WTC11 (cell line): ENCODE data around the gene OVOL3. TPM values are rescaled to one million over a fixed set of nuclear protein-coding genes. Genes with fewer than 3 reads are reported as not detected.
A peak's percentile ranks its signal among the peaks of the same experiment; 100 is the strongest.

ENCODE experiments used
- ATAC-seq: fragments of 200-7000 bp; cut with Tn5 transposase; 2 replicates; pipeline ENCODE4 v1.10.0; 2021; ENCODE audit warnings: mild to moderate bottlenecking, moderate library complexity
- CTCF ChIA-PET: fragments of 300-600 bp; sonication (Branson Sonifier 250); formaldehyde crosslinking; loops from one replicate; lab custom pipeline; 2021; ENCODE audit warnings: antibody characterized with exemption; lab: Charles Lee
- POLR2A ChIA-PET: fragments of 350-600 bp; sonication (Branson Sonifier 250); formaldehyde crosslinking; loops from one replicate; lab custom pipeline; 2021; ENCODE audit warnings: antibody characterized with exemption; lab: Charles Lee
- DNase-seq: peaks from one replicate; pipeline ENCODE4 v3.0.0; 2021; ENCODE audit warnings: low spot score
- H3K27ac Mint-ChIP-seq: 2 replicates; pipeline ENCODE4 v1.8.0; 2021; ENCODE audit warnings: mixed read lengths
- H3K27me3 Mint-ChIP-seq: 2 replicates; pipeline ENCODE4 v1.8.0; 2021; ENCODE audit warnings: low read depth, mild to moderate bottlenecking, moderate library complexity, mixed read lengths
- H3K36me3 Mint-ChIP-seq: 2 replicates; pipeline ENCODE4 v1.8.0; 2021; ENCODE audit warnings: mixed read lengths
- H3K4me1 Mint-ChIP-seq: 2 replicates; pipeline ENCODE4 v1.8.0; 2022; ENCODE audit warnings: mixed read lengths
- H3K4me3 Mint-ChIP-seq: 2 replicates; pipeline ENCODE4 v1.8.0; 2021; ENCODE audit warnings: mild to moderate bottlenecking, moderate library complexity, mixed read lengths
- H3K9me3 Mint-ChIP-seq: 2 replicates; pipeline ENCODE4 v1.8.0; 2021; ENCODE audit warnings: mixed read lengths
- ATF2 ChIP-seq: sonication (generic); formaldehyde crosslinking; IDR thresholded peaks from 2 replicates; pipeline ENCODE4 v1.8.1; 2022; ENCODE audit warnings: low read depth, missing genetic modification reagents, borderline replicate concordance
- CBFB ChIP-seq: sonication (generic); formaldehyde crosslinking; IDR thresholded peaks from 2 replicates; pipeline ENCODE4 v1.8.1; 2022; ENCODE audit warnings: mild to moderate bottlenecking, low read depth, missing genetic modification reagents
- E2F1 ChIP-seq: sonication (generic); formaldehyde crosslinking; IDR thresholded peaks from 2 replicates; pipeline ENCODE4 v1.8.0; 2022; ENCODE audit warnings: mild to moderate bottlenecking, missing genetic modification reagents
- EMX1 ChIP-seq: fragments of 250-450 bp; sonication (Bioruptor Pico); IDR thresholded peaks from 2 replicates; pipeline ENCODE4 v1.8.0; 2021; ENCODE audit warnings: mild to moderate bottlenecking
- FOXP4 ChIP-seq: sonication (generic); formaldehyde crosslinking; IDR thresholded peaks from 2 replicates; pipeline ENCODE4 v1.8.0; 2022; ENCODE audit warnings: mild to moderate bottlenecking, missing genetic modification reagents
- GRHL2 ChIP-seq: fragments of 250-450 bp; sonication (Bioruptor Pico); IDR thresholded peaks from 2 replicates; pipeline ENCODE4 v1.8.0; 2022; ENCODE audit warnings: mild to moderate bottlenecking, moderate library complexity; ENCODE audit not compliant: insufficient replicate concordance, severe bottlenecking
- GTF2I ChIP-seq: fragments of 250-450 bp; sonication (Bioruptor Pico); conservative IDR thresholded peaks from 2 replicates; pipeline ENCODE4 v1.4.0; 2021; ENCODE audit warnings: mild to moderate bottlenecking
- IRF2 ChIP-seq: sonication (generic); formaldehyde crosslinking; IDR thresholded peaks from 2 replicates; pipeline ENCODE4 v1.8.0; 2022; ENCODE audit warnings: low read depth, missing genetic modification reagents, borderline replicate concordance
- MLX ChIP-seq: sonication (generic); formaldehyde crosslinking; IDR thresholded peaks from 2 replicates; pipeline ENCODE4 v1.8.1; 2023; ENCODE audit warnings: mild to moderate bottlenecking, missing genetic modification reagents, moderate library complexity
- MYBL2 ChIP-seq: sonication (generic); formaldehyde crosslinking; IDR thresholded peaks from 2 replicates; pipeline ENCODE4 v1.8.1; 2023; ENCODE audit warnings: mild to moderate bottlenecking, moderate library complexity, missing genetic modification reagents
- NFATC4 ChIP-seq: fragments of 250-450 bp; sonication (Bioruptor Pico); IDR thresholded peaks from 2 replicates; pipeline ENCODE4 v1.9.0; 2021; ENCODE audit warnings: mild to moderate bottlenecking
- NR2C2 ChIP-seq: sonication (generic); formaldehyde crosslinking; IDR thresholded peaks from 2 replicates; pipeline ENCODE4 v1.8.0; 2022; ENCODE audit warnings: mild to moderate bottlenecking, missing genetic modification reagents
- RELA ChIP-seq: sonication (generic); formaldehyde crosslinking; IDR thresholded peaks from 2 replicates; pipeline ENCODE4 v1.8.1; 2022; ENCODE audit warnings: missing genetic modification reagents, mild to moderate bottlenecking, borderline replicate concordance
- RORB ChIP-seq: fragments of 250-450 bp; sonication (Bioruptor Pico); IDR thresholded peaks from 2 replicates; pipeline ENCODE4 v1.9.0; 2021; ENCODE audit warnings: mild to moderate bottlenecking
- SMAD4 ChIP-seq: sonication (generic); formaldehyde crosslinking; IDR thresholded peaks from 2 replicates; pipeline ENCODE4 v1.8.0; 2022; ENCODE audit warnings: mild to moderate bottlenecking, missing genetic modification reagents
- STAT6 ChIP-seq: sonication (generic); formaldehyde crosslinking; conservative IDR thresholded peaks from 2 replicates; pipeline ENCODE4 v1.8.1; 2023; ENCODE audit warnings: mild to moderate bottlenecking, low read depth, missing genetic modification reagents, moderate library complexity
- TEAD4 ChIP-seq: sonication (generic); formaldehyde crosslinking; IDR thresholded peaks from 2 replicates; pipeline ENCODE4 v1.8.0; 2022; ENCODE audit warnings: mild to moderate bottlenecking, missing genetic modification reagents
- TP53 ChIP-seq: sonication (generic); formaldehyde crosslinking; IDR thresholded peaks from 2 replicates; pipeline ENCODE4 v1.8.1; 2023; ENCODE audit warnings: mild to moderate bottlenecking, missing genetic modification reagents
- ZNF138 ChIP-seq: sonication (generic); formaldehyde crosslinking; conservative IDR thresholded peaks from 2 replicates; pipeline ENCODE4 v1.8.1; 2022; ENCODE audit warnings: mild to moderate bottlenecking, moderate library complexity, missing genetic modification reagents
- ZNF219 ChIP-seq: sonication (generic); formaldehyde crosslinking; IDR thresholded peaks from 2 replicates; pipeline ENCODE4 v1.8.0; 2023; ENCODE audit warnings: missing genetic modification reagents, mild to moderate bottlenecking, borderline replicate concordance
- ZNF232 ChIP-seq: sonication (generic); formaldehyde crosslinking; IDR thresholded peaks from 2 replicates; pipeline ENCODE4 v1.8.0; 2022; ENCODE audit warnings: mild to moderate bottlenecking, missing genetic modification reagents
- ZNF317 ChIP-seq: sonication (generic); formaldehyde crosslinking; IDR thresholded peaks from 2 replicates; pipeline ENCODE4 v1.8.1; 2023; ENCODE audit warnings: low read depth, mild to moderate bottlenecking, moderate library complexity, missing genetic modification reagents, borderline replicate concordance
- ZNF423 ChIP-seq: fragments of 250-450 bp; sonication (Bioruptor Pico); IDR thresholded peaks from 2 replicates; pipeline ENCODE4 v2.1.2; 2022; ENCODE audit warnings: mild to moderate bottlenecking, moderate library complexity
- ZNF512 ChIP-seq: sonication (generic); formaldehyde crosslinking; IDR thresholded peaks from 2 replicates; pipeline ENCODE4 v1.8.1; 2022; ENCODE audit warnings: missing genetic modification reagents, borderline replicate concordance
- ZNF671 ChIP-seq: fragments of 250-450 bp; sonication (Bioruptor Pico); IDR thresholded peaks from 2 replicates; pipeline ENCODE4 v1.8.0; 2021; ENCODE audit warnings: mild to moderate bottlenecking
- total RNA-seq: library from RNA; stranded (reverse); gene quantifications from 3 replicates; pipeline ENCODE4 v1.2.3, GENCODE V29; 2021
- TF ChIP-seq, protein P1 (sequence below): fragments of 200-600 bp; IDR thresholded peaks from 2 replicates; pipeline ENCODE4 v1.8.0; 2022; ENCODE audit warnings: antibody characterized with exemption

Gene OVOL3
- total RNA-seq, 1 experiment from 2014 or later: not detected

DNA sequence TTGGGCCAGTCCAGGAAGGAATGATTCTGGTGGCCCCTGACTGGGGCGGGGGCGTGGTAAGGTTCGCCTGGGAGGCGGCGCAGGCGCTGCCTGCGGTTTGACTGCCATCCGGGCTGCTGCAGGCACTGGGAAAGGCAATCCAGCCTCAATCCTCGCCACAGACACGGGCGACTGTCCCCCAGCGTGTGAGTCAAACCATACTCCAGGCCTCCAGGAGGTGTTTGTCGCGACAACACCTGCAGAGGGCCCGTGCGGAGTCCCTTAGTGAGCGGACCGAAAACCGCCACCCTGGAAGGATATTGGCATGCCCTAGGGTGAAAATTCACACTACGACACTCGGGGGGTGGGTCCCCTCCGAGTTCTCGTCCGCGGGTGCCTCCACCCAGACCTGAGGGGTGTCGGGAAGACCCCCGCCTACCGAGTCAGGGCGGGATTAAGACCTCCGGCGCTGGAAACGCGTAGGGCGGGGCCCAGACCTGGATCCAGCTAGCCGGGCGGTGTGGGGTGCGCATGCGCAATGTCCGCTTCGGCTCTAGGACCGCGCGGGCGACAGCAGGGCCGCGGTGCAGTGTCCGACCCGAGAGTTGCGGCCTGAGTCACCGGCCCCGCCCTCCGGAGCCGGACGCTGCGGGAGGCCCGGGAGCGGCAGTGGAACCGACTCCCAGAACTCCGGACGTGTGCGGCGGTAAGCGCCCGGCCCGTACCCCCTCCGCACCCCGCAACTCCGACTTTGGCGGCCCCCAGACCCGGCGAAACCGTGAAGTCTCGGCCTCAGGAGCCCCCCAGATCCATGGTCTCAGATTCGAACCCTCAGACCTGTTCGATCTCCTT, 28.7 kb downstream of the OVOL3 start, which contains the start of gene CAPNS1:
TSS of gene CAPNS1 (plus strand) at position 594 of the 831 bp plus-strand sequence. CDS start 946 bp downstream, outside the sequence.
- Mint-ChIP-seq H3K27ac (peak within 1 kb of the TSS; percentile 99), H3K27me3 (peaks cover 8% of the 10 kb centered on the region), H3K36me3 (peaks cover 19% of the 10 kb centered on the region), H3K4me3 (peak within 1 kb of the TSS; percentile 99), H3K4me1 (peaks cover 14% of the 10 kb centered on the region), H3K9me3 (no peaks in the 10 kb centered on the region)
- ChIA-PET POLR2A (interaction anchor here (1.5 to 2.1 kb wide), 2 partner anchors 12 kb away, joined by 4 to 9 read pairs; no protein-coding TSS in a partner anchor), CTCF (interaction anchor here (0.6 to 2.0 kb wide), 2 partner anchors 12 to 78 kb away, joined by 4 to 18 read pairs; no protein-coding TSS in a partner anchor)
- DNase-seq: peak; percentile 99
- ATAC-seq: peak; percentile 62
- TF ChIP-seq TEAD4: 0 out of 2 replicates have a peak, but pooled peaks have one; percentile 10
- TF ChIP-seq ZNF232 (CRISPR knock-in tag): peak; percentile 75; the same call in 1 of the 2 replicates
- TF ChIP-seq, protein P1, sequence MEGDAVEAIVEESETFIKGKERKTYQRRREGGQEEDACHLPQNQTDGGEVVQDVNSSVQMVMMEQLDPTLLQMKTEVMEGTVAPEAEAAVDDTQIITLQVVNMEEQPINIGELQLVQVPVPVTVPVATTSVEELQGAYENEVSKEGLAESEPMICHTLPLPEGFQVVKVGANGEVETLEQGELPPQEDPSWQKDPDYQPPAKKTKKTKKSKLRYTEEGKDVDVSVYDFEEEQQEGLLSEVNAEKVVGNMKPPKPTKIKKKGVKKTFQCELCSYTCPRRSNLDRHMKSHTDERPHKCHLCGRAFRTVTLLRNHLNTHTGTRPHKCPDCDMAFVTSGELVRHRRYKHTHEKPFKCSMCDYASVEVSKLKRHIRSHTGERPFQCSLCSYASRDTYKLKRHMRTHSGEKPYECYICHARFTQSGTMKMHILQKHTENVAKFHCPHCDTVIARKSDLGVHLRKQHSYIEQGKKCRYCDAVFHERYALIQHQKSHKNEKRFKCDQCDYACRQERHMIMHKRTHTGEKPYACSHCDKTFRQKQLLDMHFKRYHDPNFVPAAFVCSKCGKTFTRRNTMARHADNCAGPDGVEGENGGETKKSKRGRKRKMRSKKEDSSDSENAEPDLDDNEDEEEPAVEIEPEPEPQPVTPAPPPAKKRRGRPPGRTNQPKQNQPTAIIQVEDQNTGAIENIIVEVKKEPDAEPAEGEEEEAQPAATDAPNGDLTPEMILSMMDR: no peak
- no peak for TF ChIP-seq NR2C2 (CRISPR knock-in tag)
- TF ChIP-seq SMAD4 (CRISPR knock-in tag): no peak
- no peak for TF ChIP-seq NFATC4
- TF ChIP-seq IRF2 (CRISPR knock-in tag): no peak
- no peak for TF ChIP-seq RORB (CRISPR knock-in tag)
- TF ChIP-seq ATF2 (CRISPR knock-in tag): no peak
- TF ChIP-seq ZNF317 (CRISPR knock-in tag): peak; percentile 3; the same call in 1 of the 2 replicates
- TF ChIP-seq ZNF512 (CRISPR knock-in tag): no peak
- TF ChIP-seq MLX (CRISPR knock-in tag): no peak
- no peak for TF ChIP-seq EMX1 (CRISPR knock-in tag)
- no peak for TF ChIP-seq E2F1 (CRISPR knock-in tag)
- no peak for TF ChIP-seq ZNF219 (CRISPR knock-in tag)
- no peak for TF ChIP-seq TP53 (CRISPR knock-in tag)
- TF ChIP-seq ZNF671 (CRISPR knock-in tag): no peak
- TF ChIP-seq RELA (CRISPR knock-in tag): no peak
- TF ChIP-seq CBFB (CRISPR knock-in tag): 0 out of 2 replicates have a peak, but pooled peaks have one; percentile 66
- TF ChIP-seq MYBL2 (CRISPR knock-in tag): peak; percentile 40
- no peak for TF ChIP-seq STAT6 (CRISPR knock-in tag)
- TF ChIP-seq ZNF138 (CRISPR knock-in tag): no peak
- TF ChIP-seq ZNF423 (CRISPR knock-in tag): no peak
- no peak for TF ChIP-seq GRHL2 (CRISPR knock-in tag)
- TF ChIP-seq GTF2I: no peak
- peak; percentile 61; the same call in 1 of the 2 replicates for TF ChIP-seq FOXP4
